HG02970 (cell line): ENCODE data around the gene SCRN2.

Source experiments
- ATAC-seq: cut with Tn5 transposase; IDR thresholded peaks from one replicate; pipeline ENCODE4 v1.9.1; 2021; ENCODE audit warnings: mild to moderate bottlenecking, moderate library complexity, moderate number of reproducible peaks; ENCODE audit not compliant: unreplicated experiment, low FRiP score

SCRN2 gene

GRCh38 chr17:47872019-47872650, 31.1 kb upstream of the SCRN2 start:
- no peak for ATAC-seq

GRCh38 chr17:47871048-47871447, 30.0 kb upstream of the SCRN2 start:
- ATAC-seq, result no peak

- ATAC-seq, result no peak
Observed at GRCh38 chr17:47870056-47870455, 29.0 kb upstream of the SCRN2 start.

- no peak for ATAC-seq
Observed at GRCh38 chr17:47869114-47869513, 28.0 kb upstream of the SCRN2 start.

- ATAC-seq, result no peak
Observed at GRCh38 chr17:47867813-47868533, 26.9 kb upstream of the SCRN2 start.

GRCh38 chr17:47866941-47867340, 25.9 kb upstream of the SCRN2 start:
- no peak for ATAC-seq

GRCh38 chr17:47864791-47865216, 23.7 kb upstream of the SCRN2 start:
- no peak for ATAC-seq

GRCh38 chr17:47862621-47863440, 21.8 kb upstream of the SCRN2 start:
- no peak for ATAC-seq

- no peak for ATAC-seq
Observed at GRCh38 chr17:47860386-47860785, 19.3 kb upstream of the SCRN2 start.

GRCh38 chr17:47857551-47858455, 16.7 kb upstream of the SCRN2 start:
- no peak for ATAC-seq

- ATAC-seq, result no peak
Observed at GRCh38 chr17:47856830-47857229, 15.8 kb upstream of the SCRN2 start.

- no peak for ATAC-seq
Observed at GRCh38 chr17:47855737-47856136, 14.7 kb upstream of the SCRN2 start.

GRCh38 chr17:47853616-47854015, 12.5 kb upstream of the SCRN2 start:
- ATAC-seq, result no peak

GRCh38 chr17:47852113-47852949, 11.3 kb upstream of the SCRN2 start:
- no peak for ATAC-seq

GRCh38 chr17:47851764-47852112, 10.7 kb upstream of the SCRN2 start:
- no peak for ATAC-seq

GRCh38 chr17:47850692-47851573, 9.9 kb upstream of the SCRN2 start, which contains the start of gene SP6:
Gene SP6, minus strand, starts transcription at chr17:47851163. Its CDS starts 2,734 bp downstream, at chr17:47848429.
- ATAC-seq, result no peak

GRCh38 chr17:47850373-47850691, 9.3 kb upstream of the SCRN2 start:
- no peak for ATAC-seq

GRCh38 chr17:47848198-47848513, 7.1 kb upstream of the SCRN2 start:
- no peak for ATAC-seq
